Measurements from ENCODE around the gene EML1.

Gene EML1

DNA sequence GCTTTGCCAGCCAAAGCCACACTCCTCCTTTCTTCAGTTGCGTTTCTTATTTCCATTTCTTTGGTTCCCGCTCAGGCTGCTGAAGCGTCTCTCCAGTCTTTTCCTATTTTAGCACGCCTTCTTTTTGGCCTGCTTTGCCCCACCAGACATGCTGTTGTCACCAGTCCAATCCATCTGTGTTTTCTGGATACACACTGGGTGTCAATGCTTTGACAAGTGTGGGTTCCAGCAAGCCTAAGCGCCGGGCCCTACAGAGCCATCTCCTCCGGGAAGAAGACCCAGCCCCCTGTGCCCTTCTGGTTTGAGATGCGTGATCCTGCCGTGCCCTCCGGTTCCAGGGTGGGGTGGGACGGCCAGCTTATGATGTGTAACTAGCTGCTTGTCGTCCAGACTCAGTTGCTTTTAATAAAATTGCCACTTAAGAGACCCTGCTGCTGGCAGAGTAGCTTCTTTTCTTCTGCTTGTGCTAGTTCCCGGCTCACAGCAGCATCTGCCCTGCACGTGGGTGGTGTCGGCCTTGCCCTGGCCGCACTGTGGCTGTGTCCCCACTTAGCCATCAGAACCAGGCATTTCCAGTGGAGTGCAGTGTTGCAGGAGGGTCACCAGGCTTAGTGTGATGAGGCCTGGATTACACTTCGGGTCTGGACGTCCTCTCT, 29.7 kb downstream of the EML1 start:
- DNase-seq (ENCODE audit: extremely low spot score): no peak
- CTCF ChIA-PET: no interaction called here
- no peak for TF ChIP-seq CTBP1 (IDR thresholded peaks at IDR 0.05; ENCODE audit: borderline replicate concordance)
- no peak for TF ChIP-seq ELF4 (IDR thresholded peaks at IDR 0.05)
- no peak for TF ChIP-seq FOXK2 (IDR thresholded peaks at IDR 0.05)
- no peak for TF ChIP-seq TARDBP (IDR thresholded peaks at IDR 0.05)
- no peak for TF ChIP-seq NFRKB (IDR thresholded peaks at IDR 0.05)
- TF ChIP-seq, protein P1, sequence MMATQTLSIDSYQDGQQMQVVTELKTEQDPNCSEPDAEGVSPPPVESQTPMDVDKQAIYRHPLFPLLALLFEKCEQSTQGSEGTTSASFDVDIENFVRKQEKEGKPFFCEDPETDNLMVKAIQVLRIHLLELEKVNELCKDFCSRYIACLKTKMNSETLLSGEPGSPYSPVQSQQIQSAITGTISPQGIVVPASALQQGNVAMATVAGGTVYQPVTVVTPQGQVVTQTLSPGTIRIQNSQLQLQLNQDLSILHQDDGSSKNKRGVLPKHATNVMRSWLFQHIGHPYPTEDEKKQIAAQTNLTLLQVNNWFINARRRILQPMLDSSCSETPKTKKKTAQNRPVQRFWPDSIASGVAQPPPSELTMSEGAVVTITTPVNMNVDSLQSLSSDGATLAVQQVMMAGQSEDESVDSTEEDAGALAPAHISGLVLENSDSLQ (IDR thresholded peaks at IDR 0.05): no peak
- no peak for TF ChIP-seq LEF1 (IDR thresholded peaks at IDR 0.05; ENCODE audit: borderline replicate concordance)
- no peak for TF ChIP-seq FOXA1 (IDR thresholded peaks at IDR 0.05)
- TF ChIP-seq SUZ12 (IDR thresholded peaks at IDR 0.05): no peak
- no peak for TF ChIP-seq BHLHE40 (IDR thresholded peaks at IDR 0.05; ENCODE audit: borderline replicate concordance)
- TF ChIP-seq HDGF (IDR thresholded peaks at IDR 0.05; ENCODE audit: borderline replicate concordance): no peak
- no peak for TF ChIP-seq ARNT (IDR thresholded peaks at IDR 0.05)
- TF ChIP-seq ZNF384 (IDR thresholded peaks at IDR 0.05): no peak
- TF ChIP-seq FOXM1 (IDR thresholded peaks at IDR 0.05; ENCODE audit: borderline replicate concordance): no peak
- TF ChIP-seq L3MBTL2 (conservative IDR thresholded peaks at IDR 0.05): no peak
- TF ChIP-seq SP1 (IDR thresholded peaks at IDR 0.05): no peak
- POLR2A ChIA-PET: no interaction called here

DNA sequence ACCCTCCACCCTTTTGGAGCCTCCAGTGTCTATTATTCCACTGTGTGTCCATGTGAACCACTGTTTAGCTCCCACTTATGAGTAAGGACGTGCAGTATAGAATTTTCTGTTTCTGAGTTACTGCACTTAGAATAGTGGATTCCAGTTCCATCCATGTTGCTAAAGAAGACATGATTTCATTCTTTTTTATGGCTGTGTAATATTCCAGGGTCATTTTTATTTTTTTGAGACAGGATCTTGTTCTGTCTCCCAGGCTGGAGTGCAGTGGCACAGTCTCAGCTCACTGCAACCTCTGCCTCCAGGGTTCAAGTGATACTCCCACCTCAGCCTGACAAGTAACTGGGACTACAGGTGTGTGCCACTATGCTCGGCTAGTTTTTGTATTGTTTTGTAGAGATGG, 31.6 kb downstream of the EML1 start:
- no peak for TF ChIP-seq ELF4 (IDR thresholded peaks at IDR 0.05)
- TF ChIP-seq NFRKB (IDR thresholded peaks at IDR 0.05): no peak
- no peak for TF ChIP-seq TARDBP (IDR thresholded peaks at IDR 0.05)
- TF ChIP-seq CTBP1 (IDR thresholded peaks at IDR 0.05; ENCODE audit: borderline replicate concordance): no peak
- no peak for TF ChIP-seq LEF1 (IDR thresholded peaks at IDR 0.05; ENCODE audit: borderline replicate concordance)
- TF ChIP-seq, protein P1 (IDR thresholded peaks at IDR 0.05): no peak
- TF ChIP-seq L3MBTL2 (conservative IDR thresholded peaks at IDR 0.05): no peak
- no peak for TF ChIP-seq SP1 (IDR thresholded peaks at IDR 0.05)
- TF ChIP-seq BHLHE40 (IDR thresholded peaks at IDR 0.05; ENCODE audit: borderline replicate concordance): no peak
- CTCF ChIA-PET: no interaction called here
- POLR2A ChIA-PET: no interaction called here
- DNase-seq (ENCODE audit: extremely low spot score): no peak

DNA sequence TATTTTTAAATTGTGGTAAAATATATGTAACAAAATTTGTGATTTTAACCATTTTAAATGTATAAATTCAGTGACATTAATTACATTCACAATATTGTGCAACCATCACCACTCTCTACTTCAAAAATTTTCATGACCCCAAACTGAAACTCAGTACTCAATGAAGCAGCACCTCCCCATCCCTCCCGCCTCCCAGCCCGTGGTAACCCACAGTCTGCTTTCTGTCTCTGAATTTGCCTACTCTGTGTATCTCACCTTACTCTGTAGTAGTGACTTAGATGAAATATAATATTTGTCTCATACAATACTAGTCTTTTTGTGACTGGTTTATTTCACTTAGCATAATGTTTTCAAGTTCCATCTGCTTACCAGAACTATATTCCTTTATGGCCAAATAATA, 36.2 kb downstream of the EML1 start:
- ChIA-PET POLR2A (no interaction called here), CTCF (no interaction called here)
- TF ChIP-seq SUZ12 (IDR thresholded peaks at IDR 0.05): no peak
- TF ChIP-seq FOXA1 (IDR thresholded peaks at IDR 0.05): no peak
- TF ChIP-seq LEF1 (IDR thresholded peaks at IDR 0.05; ENCODE audit: borderline replicate concordance): no peak
- TF ChIP-seq NFRKB (IDR thresholded peaks at IDR 0.05): no peak
- TF ChIP-seq, protein P1 (IDR thresholded peaks at IDR 0.05): no peak
- no peak for TF ChIP-seq FOXM1 (IDR thresholded peaks at IDR 0.05; ENCODE audit: borderline replicate concordance)
- no peak for TF ChIP-seq HDGF (IDR thresholded peaks at IDR 0.05; ENCODE audit: borderline replicate concordance)
- no peak for TF ChIP-seq TARDBP (IDR thresholded peaks at IDR 0.05)
- TF ChIP-seq SP1 (IDR thresholded peaks at IDR 0.05): no peak
- TF ChIP-seq FOXK2 (IDR thresholded peaks at IDR 0.05): no peak
- DNase-seq (ENCODE audit: extremely low spot score): no peak

DNA sequence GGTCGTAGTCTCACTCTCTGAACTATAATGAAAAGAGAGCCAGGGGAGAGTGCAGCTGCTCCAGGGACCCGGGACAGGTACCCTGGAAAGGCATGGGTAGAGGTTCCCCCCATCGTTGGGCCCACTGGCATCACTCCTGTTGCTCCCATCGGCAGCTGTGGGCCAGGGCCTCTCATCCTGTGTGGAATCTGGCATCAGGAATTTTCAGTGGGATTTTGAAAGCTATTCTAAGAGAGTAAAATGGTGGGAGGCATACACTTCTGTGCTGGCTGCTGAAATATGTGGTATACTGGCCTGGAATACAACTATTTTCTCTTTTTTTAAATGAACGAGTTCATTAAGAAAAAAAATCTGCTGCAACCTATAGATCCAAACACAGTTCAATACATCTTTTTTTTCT, 38.1 kb downstream of the EML1 start:
- TF ChIP-seq FOXA1 (IDR thresholded peaks at IDR 0.05) (no peak), BHLHE40 (IDR thresholded peaks at IDR 0.05; ENCODE audit: borderline replicate concordance) (no peak), TARDBP (IDR thresholded peaks at IDR 0.05) (no peak), CTBP1 (IDR thresholded peaks at IDR 0.05; ENCODE audit: borderline replicate concordance) (no peak), FOXM1 (IDR thresholded peaks at IDR 0.05; ENCODE audit: borderline replicate concordance) (no peak), ELF4 (IDR thresholded peaks at IDR 0.05) (no peak), SP1 (IDR thresholded peaks at IDR 0.05) (no peak), SUZ12 (IDR thresholded peaks at IDR 0.05) (no peak), L3MBTL2 (conservative IDR thresholded peaks at IDR 0.05) (no peak), LEF1 (IDR thresholded peaks at IDR 0.05; ENCODE audit: borderline replicate concordance) (no peak), NFRKB (IDR thresholded peaks at IDR 0.05) (no peak), FOXK2 (IDR thresholded peaks at IDR 0.05) (no peak), ARNT (IDR thresholded peaks at IDR 0.05) (no peak), ZNF384 (IDR thresholded peaks at IDR 0.05) (no peak), HDGF (IDR thresholded peaks at IDR 0.05; ENCODE audit: borderline replicate concordance) (no peak)
- TF ChIP-seq, protein P1 (IDR thresholded peaks at IDR 0.05): no peak
- CTCF ChIA-PET: no interaction called here

DNA sequence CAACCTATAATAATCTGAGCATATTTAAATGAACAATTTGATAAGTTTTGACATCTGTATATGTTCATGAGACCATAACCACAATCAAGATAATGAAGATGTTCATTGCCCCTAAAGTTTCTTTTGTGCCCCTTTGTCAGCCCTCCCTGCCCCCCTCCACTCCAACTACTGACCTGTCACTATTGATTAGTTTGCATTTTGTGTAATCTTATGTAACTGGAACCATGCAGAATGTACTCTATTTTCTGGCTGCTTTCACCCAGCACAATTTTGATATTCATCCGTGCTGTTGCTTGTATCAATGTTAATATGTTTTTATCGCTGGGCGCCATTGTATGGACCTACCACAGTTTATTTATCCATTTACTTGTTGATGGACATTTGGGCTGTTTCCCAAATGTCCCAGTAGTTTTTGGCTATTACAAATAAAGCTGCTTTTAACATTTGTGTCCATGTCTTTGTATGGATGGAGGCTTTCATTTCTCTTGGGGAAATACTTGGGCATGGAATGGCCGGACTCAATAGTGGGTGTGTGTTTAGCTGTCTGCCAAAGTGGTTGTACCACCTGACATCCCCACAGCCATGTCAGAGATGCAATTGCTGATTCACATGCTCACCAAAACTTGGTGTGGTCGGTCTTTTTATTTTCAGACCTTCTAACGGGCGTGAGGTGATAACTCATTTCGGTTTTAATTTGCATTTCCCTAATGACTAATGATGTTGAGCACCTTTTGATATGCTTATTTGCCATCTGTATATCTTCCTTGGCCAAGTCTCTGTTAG, 38.9 kb downstream of the EML1 start:
- TF ChIP-seq FOXK2 (IDR thresholded peaks at IDR 0.05) (no peak), NFRKB (IDR thresholded peaks at IDR 0.05) (no peak), ELF4 (IDR thresholded peaks at IDR 0.05) (no peak), SUZ12 (IDR thresholded peaks at IDR 0.05) (no peak), L3MBTL2 (conservative IDR thresholded peaks at IDR 0.05) (no peak), FOXA1 (IDR thresholded peaks at IDR 0.05) (no peak), HDGF (IDR thresholded peaks at IDR 0.05; ENCODE audit: borderline replicate concordance) (no peak), FOXM1 (IDR thresholded peaks at IDR 0.05; ENCODE audit: borderline replicate concordance) (no peak), TARDBP (IDR thresholded peaks at IDR 0.05) (no peak), BHLHE40 (IDR thresholded peaks at IDR 0.05; ENCODE audit: borderline replicate concordance) (no peak), LEF1 (IDR thresholded peaks at IDR 0.05; ENCODE audit: borderline replicate concordance) (no peak), ARNT (IDR thresholded peaks at IDR 0.05) (no peak), ZNF384 (IDR thresholded peaks at IDR 0.05) (no peak), SP1 (IDR thresholded peaks at IDR 0.05) (no peak)
- TF ChIP-seq, protein P1 (IDR thresholded peaks at IDR 0.05): no peak
- DNase-seq (ENCODE audit: extremely low spot score): no peak
- ChIA-PET CTCF (interaction anchor here (0.6 kb wide), 1 partner anchor 76 kb away, joined by 3 read pairs; no protein-coding TSS in a partner anchor), POLR2A (interaction anchor here (1.1 kb wide), 1 partner anchor 10 kb away, joined by 3 read pairs; no protein-coding TSS in a partner anchor)

More for the DNA sequence above, 38.1 kb downstream of the EML1 start:
- DNase-seq (ENCODE audit: extremely low spot score): no peak
- POLR2A ChIA-PET: no interaction called here

Data from HEK293T (cell line).